Right atrium auricular region (tissue), 2 donors: ENCODE data around the gene FGF23. TPM values are rescaled to one million over a fixed set of nuclear protein-coding genes. Genes with fewer than 3 reads are reported as not detected.

Experiments used
- DNase-seq: peaks from one replicate; pipeline ENCODE4 v3.0.0-alpha.2; 2019; ENCODE audit warnings: low spot score
- H3K27ac ChIP-seq, 2 donors: fragments of 200-600 bp; sonication (generic); 1 replicate in 1 of 2; 2 replicates in 1 of 2; pipeline ENCODE4 v1.5.1; 2016 to 2019
- H3K27me3 ChIP-seq, 2 donors: fragments of 200-600 bp; sonication (generic); one replicate each; pipeline versions ENCODE4 v1.5.1 to v1.6.0; 2017 to 2019
- H3K36me3 ChIP-seq: fragments of 200-600 bp; sonication (generic); one replicate; pipeline ENCODE4 v1.5.1; 2016
- H3K4me1 ChIP-seq, 2 donors: fragments of 200-600 bp; sonication (generic); one replicate each; pipeline versions ENCODE4 v1.5.1 to v1.6.0; 2017 to 2019
- H3K4me3 ChIP-seq, 2 donors: fragments of 200-600 bp; sonication (generic); 1 replicate in 1 of 2; 2 replicates in 1 of 2; pipeline ENCODE4 v1.5.1; 2017 to 2019; ENCODE audit warnings: mild to moderate bottlenecking in 1 of 2, moderate library complexity in 1 of 2
- H3K9me3 ChIP-seq, 2 donors: fragments of 200-600 bp; sonication (generic); one replicate each; pipeline ENCODE4 v1.5.1; 2019
- CTCF ChIP-seq, 2 donors: fragments of 200-600 bp; sonication (generic); IDR thresholded peaks; one replicate each; pipeline ENCODE4 v1.5.1; 2019; ENCODE audit warnings: antibody characterized with exemption in 2 of 2
- total RNA-seq, 2 donors: library from RNA; depleted of rRNA; stranded (reverse); fragments of >200 nt; gene quantifications; one replicate each; pipeline ENCODE4 v1.1.0, GENCODE V29; 2016

FGF23 gene
- total RNA-seq, 2 donors from 2014 or later, result 0.08 TPM; not detected in 1

DNA sequence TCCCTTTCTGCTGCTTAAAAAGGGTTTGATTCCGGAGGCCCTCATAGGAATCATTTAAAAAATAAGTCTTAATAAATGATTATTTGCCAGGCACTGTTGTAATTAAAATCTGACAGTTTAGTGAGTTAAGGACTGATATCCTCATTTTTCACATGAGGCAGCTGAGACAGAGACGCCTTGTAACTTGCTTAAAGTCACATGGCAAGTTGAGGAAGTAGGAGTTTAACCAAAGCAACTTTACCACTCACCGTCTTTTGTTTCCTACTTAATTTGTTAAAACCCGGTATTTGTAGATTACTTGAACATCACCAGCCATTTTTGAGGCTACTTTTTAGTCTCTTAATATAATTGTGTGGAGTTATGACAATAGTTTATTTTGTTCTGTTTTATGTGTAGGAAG, 56.1 kb downstream of the FGF23 start:
- no peaks in the 10 kb centered on the region for H3K36me3 ChIP-seq
- H3K4me3 ChIP-seq, result no peak overlapping the region
- no peak overlapping the region for H3K27ac ChIP-seq
- TF ChIP-seq CTCF (IDR thresholded peaks at IDR 0.05), result no peak
- no peak for DNase-seq
- no peaks in the 10 kb centered on the region for H3K9me3 ChIP-seq
- H3K4me1 ChIP-seq, result peaks cover 0 to 21% of the 10 kb centered on the region in 2 donors
- no peaks in the 10 kb centered on the region for H3K27me3 ChIP-seq

GRCh38 chr12:4322726-4323125, 56.8 kb downstream of the FGF23 start:
- no peak for TF ChIP-seq CTCF (IDR thresholded peaks at IDR 0.05)
- Histone ChIP-seq H3K36me3 (no peaks in the 10 kb centered on the region), H3K27ac (no peak overlapping the region), H3K27me3 (no peaks in the 10 kb centered on the region), H3K4me3 (no peak overlapping the region), H3K9me3 (no peaks in the 10 kb centered on the region), H3K4me1 (peaks cover 0 to 21% of the 10 kb centered on the region in 2 donors)
- no peak for DNase-seq

DNA sequence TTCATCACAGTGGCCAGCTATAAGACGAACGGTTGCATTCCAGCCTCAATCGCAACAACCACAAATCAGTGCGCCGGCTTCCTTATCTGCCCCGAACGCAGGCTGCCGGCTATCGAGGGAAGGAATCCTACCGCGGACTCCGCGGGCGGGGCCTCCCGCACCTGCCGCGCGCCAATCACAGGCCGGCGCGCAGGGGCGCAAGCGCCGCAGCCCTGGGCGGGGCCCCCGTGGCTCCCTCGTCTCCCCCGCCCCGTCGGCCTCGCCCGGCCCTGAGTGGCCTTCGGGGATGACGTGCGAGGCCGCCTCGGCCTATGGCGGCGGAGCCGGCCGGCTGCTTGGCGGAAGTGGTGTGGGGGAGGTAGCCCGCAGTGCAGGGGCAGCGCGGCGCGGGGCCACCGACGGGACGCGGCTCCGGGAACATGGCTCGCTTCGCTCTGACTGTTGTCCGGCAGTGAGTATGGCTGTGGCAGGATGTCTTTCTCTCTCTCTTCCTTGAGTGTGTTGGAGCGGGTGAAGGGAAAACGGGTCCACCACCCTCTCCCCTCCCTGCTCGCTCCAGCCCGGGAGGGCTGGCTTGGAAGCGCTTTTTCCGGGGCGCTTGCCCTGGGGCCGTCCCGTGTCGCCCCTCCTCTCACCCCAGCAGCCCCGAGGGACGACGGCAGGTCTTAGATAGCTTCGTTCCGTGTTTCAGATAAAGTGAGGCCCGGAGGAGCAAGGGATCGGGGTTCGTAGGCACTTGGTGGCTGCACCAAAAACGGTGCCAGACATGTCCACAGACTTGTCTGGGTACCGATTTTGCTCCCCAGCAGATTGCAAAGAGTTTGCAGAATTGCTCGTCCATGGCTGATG, 58.4 kb downstream of the FGF23 start, which contains the start of gene TIGAR:
TSS of gene TIGAR (plus strand) at position 361 of the 849 bp plus-strand sequence. CDS start at position 420, 59 bp downstream.
- TF ChIP-seq CTCF (IDR thresholded peaks at IDR 0.05), result no peak
- Histone ChIP-seq H3K9me3 (no peaks in the 10 kb centered on the region), H3K4me1 (peaks cover 0 to 20% of the 10 kb centered on the region in 2 donors), H3K27me3 (no peaks in the 10 kb centered on the region), H3K36me3 (no peaks in the 10 kb centered on the region), H3K4me3 (peak within 1 kb of the TSS; percentile 70 to 92), H3K27ac (peak within 1 kb of the TSS; percentile 85 to 91)
- peak; percentile 92 for DNase-seq

DNA sequence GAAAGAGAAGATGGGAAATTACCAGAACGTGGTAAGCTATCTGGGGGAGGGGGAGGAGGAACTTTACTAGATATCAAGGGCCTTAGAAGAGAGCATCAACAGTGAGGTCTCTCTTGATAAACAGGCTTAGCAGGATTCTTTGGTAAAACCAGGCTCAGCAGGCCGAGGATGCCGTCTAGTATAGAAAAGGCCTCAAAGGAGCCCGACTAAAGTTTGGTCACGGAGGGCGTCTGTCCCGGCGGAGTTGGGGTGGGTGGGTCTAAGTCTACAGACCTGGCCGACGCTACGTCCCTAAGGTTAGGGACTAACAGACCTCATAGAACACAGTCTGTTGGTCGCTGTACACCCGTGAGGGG, 59.0 kb downstream of the FGF23 start:
- Histone ChIP-seq H3K4me1 (peaks cover 0 to 15% of the 10 kb centered on the region in 2 donors), H3K36me3 (no peaks in the 10 kb centered on the region), H3K27ac (peak overlapping the region; percentile 85 to 91), H3K4me3 (peak overlapping the region; percentile 70 to 92), H3K9me3 (no peaks in the 10 kb centered on the region), H3K27me3 (no peaks in the 10 kb centered on the region)
- no peak for DNase-seq
- no peak for TF ChIP-seq CTCF (IDR thresholded peaks at IDR 0.05)

Other genes starting within 250 kb of the FGF23 start
- gene CCND2, start 106.0 kb downstream of the FGF23 start, total RNA-seq, result 100 to 1,000 TPM; 151 to 165 TPM
- gene TIGAR, start 58.5 kb downstream of the FGF23 start, total RNA-seq, result 1 to 10 TPM; 3.7 to 4.2 TPM
- gene FGF6, start 66.1 kb upstream of the FGF23 start, total RNA-seq, result not detected
- gene RAD51AP1, start 159.2 kb upstream of the FGF23 start, total RNA-seq, result 1 to 10 TPM in 1 of 2 donors, under 1 TPM in 1; 0.86 to 1.3 TPM
- 10 to 100 TPM; 31.7 to 41.1 TPM for gene DYRK4, start 182.5 kb upstream of the FGF23 start, total RNA-seq